Body of pancreas (tissue), 4 donors: ENCODE results near the gene INAVA.
"Not testable (repeated sequence)": the region's sequence is repeated elsewhere in the genome, so short reads cannot be mapped to it uniquely, and the experiment has no call there.

Experiments
- CTCF ChIP-seq, 7 experiments: fragments of 450-650 bp in 4 of 7; fragments of 200-600 bp in 3 of 7; sonication (generic) in 3 of 7; IDR thresholded peaks; one replicate each; pipeline ENCODE4 v1.5.1; 2016 to 2019; ENCODE audit warnings: antibody characterized with exemption in 7 of 7
- POLR2A ChIP-seq, 3 donors: fragments of 450-650 bp; IDR thresholded peaks; one replicate each; pipeline ENCODE4 v1.6.1; 2016; ENCODE audit warnings: antibody characterized with exemption in 3 of 3, mild to moderate bottlenecking in 2 of 3

GRCh38 chr1:200963888-200964287, 69.2 kb downstream of the INAVA start:
- not testable (repeated sequence) for TF ChIP-seq CTCF, POLR2A (IDR thresholded peaks at IDR 0.05)
